Measurements from ENCODE around the gene ENAH.

ENAH gene

GRCh38 chr1:225449261-225449660 lies 203.7 kb downstream of the ENAH start:
- DNase-seq: no peak

GRCh38 chr1:225448146-225448805 lies 204.6 kb downstream of the ENAH start:
- no peak for DNase-seq

- no peak for DNase-seq
These were observed 205.3 kb downstream of the ENAH start for GRCh38 chr1:225447650-225448089.

- no peak for DNase-seq
These were observed 205.8 kb downstream of the ENAH start for GRCh38 chr1:225446981-225447615.

GRCh38 chr1:225446595-225446960 lies 206.3 kb downstream of the ENAH start:
- no peak for DNase-seq

GRCh38 chr1:225445639-225446594 lies 207.0 kb downstream of the ENAH start:
- no peak for DNase-seq

GRCh38 chr1:225442123-225442505 lies 210.8 kb downstream of the ENAH start:
- no peak for DNase-seq

GRCh38 chr1:225441314-225442122 lies 211.4 kb downstream of the ENAH start:
- DNase-seq: no peak

- DNase-seq: no peak
These were observed 212.3 kb downstream of the ENAH start for GRCh38 chr1:225440380-225441221.

GRCh38 chr1:225437710-225438437 lies 215.0 kb downstream of the ENAH start:
- no peak for DNase-seq

Data from activated CD4-positive, alpha-beta T cell treated with anti-CD3 and anti-CD28 coated beads for 48 hours (primary cell).